HCEC 1CT (cell line): ENCODE results near the gene SMTNL1.
A peak's percentile ranks its signal among the peaks of the same experiment; 100 is the strongest.
"Not testable (repeated sequence)": the region's sequence is repeated elsewhere in the genome, so short reads cannot be mapped to it uniquely, and the experiment has no call there.

Experiments used
- DNase-seq: peaks from one replicate; pipeline ENCODE4 v3.0.0-alpha.2; 2017

SMTNL1 gene

GRCh38 chr11:57508341-57509170, 28.8 kb upstream of the SMTNL1 start:
- no peak for DNase-seq

- DNase-seq: no peak
Observed at GRCh38 chr11:57511741-57512430, 25.5 kb upstream of the SMTNL1 start.

GRCh38 chr11:57512646-57513451, 24.5 kb upstream of the SMTNL1 start:
- DNase-seq: no peak

GRCh38 chr11:57513452-57513795, 24.0 kb upstream of the SMTNL1 start:
- DNase-seq: no peak

- DNase-seq: peak; percentile 13
Observed at GRCh38 chr11:57513911-57514537, 23.4 kb upstream of the SMTNL1 start.

- peak; percentile 30 for DNase-seq
Observed at GRCh38 chr11:57514538-57515331, 22.7 kb upstream of the SMTNL1 start.

GRCh38 chr11:57515332-57516060, 21.9 kb upstream of the SMTNL1 start, which contains the start of gene SLC43A1:
SLC43A1 (minus strand) TSS chr11:57515702; CDS start chr11:57514111, 1,591 bp downstream.
- peak; percentile 57 for DNase-seq

- no peak for DNase-seq
Observed at GRCh38 chr11:57516061-57516443, 21.3 kb upstream of the SMTNL1 start.

GRCh38 chr11:57521116-57521515, 16.3 kb upstream of the SMTNL1 start:
- no peak for DNase-seq

- DNase-seq: no peak
Observed at GRCh38 chr11:57523419-57523818, 14.0 kb upstream of the SMTNL1 start.

GRCh38 chr11:57527056-57527631, 10.3 kb upstream of the SMTNL1 start:
- peak; percentile 50 for DNase-seq

GRCh38 chr11:57529012-57529411, 8.4 kb upstream of the SMTNL1 start:
- DNase-seq: no peak

- no peak for DNase-seq
Observed at GRCh38 chr11:57530215-57530595, 7.2 kb upstream of the SMTNL1 start.

- peak; percentile 98 for DNase-seq
Observed at GRCh38 chr11:57530596-57531507, 6.5 kb upstream of the SMTNL1 start, which contains the start of gene TIMM10. TIMM10 (minus strand) TSS chr11:57530754; CDS start chr11:57530189, 565 bp downstream.

- DNase-seq: not testable (repeated sequence)
Observed at GRCh38 chr11:57534449-57534848, 2.9 kb upstream of the SMTNL1 start.

- DNase-seq: no peak
Observed at GRCh38 chr11:57539342-57539741, 1.9 kb downstream of the SMTNL1 start.

- no peak for DNase-seq
Observed at GRCh38 chr11:57541169-57541568, 3.8 kb downstream of the SMTNL1 start.

- DNase-seq: no peak
Observed at GRCh38 chr11:57542582-57542981, 5.2 kb downstream of the SMTNL1 start.

- DNase-seq: no peak
Observed at GRCh38 chr11:57543593-57543992, 6.2 kb downstream of the SMTNL1 start.

GRCh38 chr11:57544566-57544965, 7.2 kb downstream of the SMTNL1 start:
- no peak for DNase-seq
